K562 treated with DMSO at 1 percent for 48 hours (cell line): ENCODE results near the gene TPP2. TPM values are rescaled to one million over a fixed set of nuclear protein-coding genes. Genes with fewer than 3 reads are reported as not detected.

Source experiments
- total RNA-seq: library from RNA; unstranded; fragments of 300-600 nt; gene quantifications from 2 replicates; pipeline ENCODE4 v1.2.3, GENCODE V29; 2022; ENCODE audit warnings: low replicate concordance; ENCODE audit errors: extremely low read depth

The TPP2 gene
- not detected in 2 replicates for total RNA-seq

DNA sequence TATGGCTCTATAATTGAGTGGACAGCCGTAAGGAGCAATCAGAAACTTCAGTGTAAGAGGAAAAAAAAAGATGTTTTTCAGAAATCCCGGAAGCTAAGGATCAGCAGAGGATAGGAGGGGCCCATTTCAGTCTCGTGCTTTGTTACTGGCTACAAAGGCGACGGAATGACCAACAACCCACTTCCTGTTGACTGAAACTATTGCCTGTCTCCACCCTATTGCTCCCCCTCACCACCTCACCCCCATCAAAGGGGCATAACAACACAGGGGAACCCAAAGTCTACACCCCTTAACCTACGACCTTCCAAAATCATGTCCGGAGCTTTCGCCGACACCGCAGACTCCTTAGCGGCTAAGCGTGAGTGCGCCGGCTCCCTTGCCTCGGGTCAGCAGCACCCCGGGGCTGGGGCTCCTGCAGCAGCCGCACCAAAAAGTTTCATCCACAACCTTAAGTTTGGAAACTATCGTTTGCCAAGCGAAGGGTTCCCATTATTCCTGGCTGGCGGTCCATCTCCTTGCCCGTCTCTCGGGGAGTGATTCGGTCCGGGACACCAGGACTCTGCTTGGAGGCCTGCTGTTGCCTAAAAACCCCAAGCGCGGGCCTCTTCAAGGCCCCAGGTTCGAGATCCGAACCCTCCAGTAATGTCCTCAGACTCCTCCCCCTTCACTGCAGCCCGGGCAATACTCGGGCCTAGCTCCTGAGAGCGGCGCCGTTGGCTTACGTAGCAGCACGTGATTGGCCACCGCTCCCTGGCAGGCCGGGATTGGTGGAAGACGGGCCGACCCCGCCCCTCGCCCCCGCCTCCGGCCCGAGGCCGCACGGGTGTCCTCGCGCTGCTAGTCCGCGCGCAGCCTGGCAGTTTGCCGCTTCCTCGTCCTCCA, at the start of gene TPP2:
Gene TPP2 (plus strand): TSS at position 840 of the 882 bp plus-strand sequence. CDS start 53 bp downstream, outside the sequence.

GRCh38 chr13:102694937-102695336, 98.2 kb downstream of the TPP2 start, which contains the start of gene METTL21C:
Gene METTL21C, minus strand, starts transcription at chr13:102695044. Its CDS starts 546 bp downstream, at chr13:102694498.

Other genes with a start within 250 kb of the TPP2 start
- gene FGF14, start 194.9 kb upstream of the TPP2 start, total RNA-seq, result not detected in 2 replicates
- gene METTL21C, start 98.1 kb downstream of the TPP2 start, total RNA-seq, result not detected in 2 replicates
- not detected in 2 replicates for gene TEX30, start 176.8 kb downstream of the TPP2 start, total RNA-seq
- not detected in 2 replicates for gene POGLUT2, start 202.0 kb downstream of the TPP2 start, total RNA-seq
- not detected in 2 replicates for gene BIVM, start 202.1 kb downstream of the TPP2 start, total RNA-seq
- not detected in 2 replicates for gene ERCC5, start 249.0 kb downstream of the TPP2 start, total RNA-seq